GM21381 (cell line): ENCODE measurements around the gene ERBB4.

Experiments used
- ATAC-seq: cut with Tn5 transposase; IDR thresholded peaks from one replicate; pipeline ENCODE4 v1.9.1; 2021; ENCODE audit warnings: mild to moderate bottlenecking, moderate library complexity; ENCODE audit not compliant: unreplicated experiment

The ERBB4 gene

DNA sequence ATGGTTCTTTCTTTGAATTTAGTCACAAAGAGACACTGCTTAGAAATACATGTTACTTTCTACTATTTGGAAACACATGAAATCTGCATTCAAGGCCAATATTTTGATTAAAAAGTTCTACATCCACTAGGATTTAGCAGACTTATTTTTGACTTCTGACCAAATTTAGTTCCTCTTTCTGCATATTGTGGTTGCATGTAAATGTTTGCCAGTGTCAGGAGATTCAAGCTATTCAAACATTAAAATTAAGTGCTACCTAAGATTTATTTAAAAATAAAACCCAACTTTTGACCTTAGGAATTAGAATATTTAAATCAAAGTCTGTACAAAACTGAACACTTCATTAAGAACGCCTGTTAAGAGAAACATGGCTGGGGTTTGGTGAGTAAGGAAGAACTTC lies 1091.1 kb downstream of the ERBB4 start:
- ATAC-seq: no peak

GRCh38 chr2:211440107-211440506 lies 1098.5 kb downstream of the ERBB4 start:
- ATAC-seq: no peak

DNA sequence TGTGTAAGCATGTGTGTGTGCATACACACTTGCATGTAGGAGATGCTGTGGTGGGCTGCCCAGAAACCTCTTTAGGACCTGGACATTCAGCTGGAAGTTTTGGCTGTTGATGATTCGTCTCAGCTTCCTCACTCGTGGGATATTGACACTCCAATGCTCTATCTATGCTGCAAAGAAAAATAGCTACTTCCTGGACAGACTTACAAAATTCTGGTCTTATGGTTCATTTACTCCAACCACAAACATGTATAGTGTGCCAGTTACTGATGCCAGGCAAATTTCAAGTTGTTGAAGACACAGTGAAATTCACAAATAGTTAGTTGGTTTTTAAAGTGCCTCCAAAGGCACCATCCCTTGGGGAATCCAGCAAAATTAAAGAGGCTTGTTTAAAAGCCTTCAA lies 1099.6 kb downstream of the ERBB4 start:
- ATAC-seq: no peak

DNA sequence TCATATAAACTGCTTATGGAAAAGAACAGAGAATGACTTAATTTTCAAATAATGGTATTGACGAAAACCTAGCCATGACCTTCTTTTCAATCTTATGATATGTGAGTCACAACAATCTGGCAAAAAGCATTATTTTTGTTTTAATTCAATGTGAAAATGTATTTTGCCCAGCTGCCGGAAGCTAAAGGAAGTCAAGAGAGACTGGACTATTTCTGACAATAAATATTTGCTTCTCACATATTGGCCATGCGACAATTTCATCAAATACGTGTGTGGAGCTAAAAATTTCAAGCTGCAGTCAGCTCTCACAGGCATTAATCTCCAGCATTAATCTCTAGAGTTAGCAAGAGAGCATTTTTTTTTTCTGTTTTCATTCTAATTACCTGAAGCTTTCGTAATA lies 1101.2 kb downstream of the ERBB4 start:
- ATAC-seq: no peak

DNA sequence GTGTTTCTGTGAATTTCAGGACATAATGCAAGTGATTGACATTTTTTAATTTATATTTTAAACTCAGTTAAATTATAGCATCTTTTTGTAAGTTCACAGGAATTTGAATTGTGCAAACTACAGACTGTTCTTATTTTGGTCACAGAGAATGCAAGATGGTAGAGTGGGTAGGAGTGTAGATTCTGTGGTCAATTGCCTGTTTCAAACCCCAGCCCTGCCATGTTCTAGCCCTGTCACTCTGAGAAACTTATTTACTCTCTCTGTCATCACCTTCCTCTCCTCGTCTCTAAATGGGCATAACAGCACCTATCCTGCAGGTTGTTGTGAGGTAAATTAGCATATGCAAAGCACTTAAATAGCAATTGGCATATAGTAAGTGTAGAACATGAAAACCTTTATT lies 1102.4 kb downstream of the ERBB4 start:
- no peak for ATAC-seq

- ATAC-seq: no peak
These were observed 1103.3 kb downstream of the ERBB4 start for GRCh38 chr2:211435331-211435730.

DNA sequence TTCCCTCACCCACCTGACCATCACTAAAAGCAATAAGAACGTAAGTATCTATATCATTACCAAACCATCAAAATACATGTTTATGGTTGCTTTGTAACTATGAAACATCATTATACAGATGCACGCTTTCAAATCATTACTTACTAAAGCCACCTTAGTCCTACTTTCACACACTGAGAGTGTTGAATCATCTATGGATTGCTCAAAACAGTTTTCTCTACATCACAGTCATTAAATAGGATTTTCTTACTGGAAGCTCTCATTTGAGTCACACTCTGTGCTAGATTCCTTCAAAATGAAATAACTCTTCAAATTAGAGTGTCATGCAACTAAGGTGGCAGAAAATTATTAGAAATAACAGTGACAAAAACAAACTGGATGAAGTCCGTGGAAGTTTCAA lies 1103.8 kb downstream of the ERBB4 start:
- ATAC-seq: no peak

DNA sequence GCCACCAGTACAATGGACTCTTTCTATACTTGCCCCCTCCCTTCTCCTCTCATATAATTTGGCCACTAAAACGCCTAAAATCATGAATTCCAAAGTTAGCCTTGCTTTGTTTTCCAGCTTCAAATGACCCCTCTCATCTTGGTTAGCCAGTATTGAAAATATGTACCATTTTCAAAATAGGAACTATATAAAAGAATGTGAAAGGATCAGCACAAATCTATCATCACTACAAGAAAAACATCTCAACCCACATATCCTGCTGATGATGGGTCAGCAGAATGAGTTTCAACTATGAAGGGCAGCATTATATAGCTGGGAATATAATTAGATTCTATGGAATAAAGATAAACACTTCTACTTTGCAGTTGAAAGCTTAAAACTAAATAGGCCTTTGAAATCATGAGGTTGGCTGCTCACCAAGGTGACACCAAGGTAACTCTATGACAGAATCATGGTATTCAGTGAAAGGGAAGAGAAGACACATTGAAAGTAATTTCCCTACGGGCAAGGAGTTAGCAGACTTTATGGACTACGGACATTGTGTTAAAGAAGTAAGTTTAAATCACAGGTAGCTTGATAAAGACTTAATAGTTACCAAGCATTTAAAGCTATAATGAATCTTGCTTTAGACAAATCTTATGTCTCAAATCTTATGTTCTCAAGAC lies 1109.2 kb downstream of the ERBB4 start:
- no peak for ATAC-seq

DNA sequence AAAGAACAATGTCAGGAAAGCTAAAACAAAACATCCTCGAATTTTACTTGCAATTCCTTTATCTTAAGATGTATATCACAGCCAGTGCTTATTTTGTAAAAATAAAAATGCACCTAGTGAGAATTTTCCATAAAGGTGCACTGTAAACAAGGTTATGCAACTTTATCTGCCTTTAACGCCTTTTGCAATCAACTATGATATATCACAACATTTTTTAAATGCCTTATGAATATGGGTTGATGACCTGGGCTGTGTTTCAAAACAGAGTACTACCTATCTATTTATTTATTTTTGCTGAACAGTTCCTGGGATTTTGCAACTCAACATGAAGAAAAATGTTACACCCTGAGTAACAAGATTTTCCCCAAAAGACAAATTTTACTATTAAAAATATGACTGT lies 1112.4 kb downstream of the ERBB4 start:
- no peak for ATAC-seq

DNA sequence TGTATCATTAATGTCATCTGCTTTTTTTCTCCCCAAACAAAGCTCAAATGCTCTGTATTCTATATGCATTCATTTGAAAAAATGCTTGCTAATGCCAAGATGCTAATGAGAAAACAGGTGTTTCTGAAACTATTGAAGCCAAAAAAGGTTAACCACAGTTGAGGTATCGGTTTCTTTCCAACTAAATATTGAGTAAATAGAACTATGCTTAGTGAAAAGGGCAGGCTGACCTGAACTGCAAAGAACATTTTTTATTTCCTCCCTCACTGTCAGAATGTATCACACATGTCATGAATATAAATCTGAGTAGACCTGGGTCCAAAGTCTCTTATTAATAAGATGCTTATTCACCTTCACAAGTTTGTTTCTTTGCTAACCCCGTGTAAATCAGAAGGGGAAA lies 1115.6 kb downstream of the ERBB4 start:
- ATAC-seq: no peak

DNA sequence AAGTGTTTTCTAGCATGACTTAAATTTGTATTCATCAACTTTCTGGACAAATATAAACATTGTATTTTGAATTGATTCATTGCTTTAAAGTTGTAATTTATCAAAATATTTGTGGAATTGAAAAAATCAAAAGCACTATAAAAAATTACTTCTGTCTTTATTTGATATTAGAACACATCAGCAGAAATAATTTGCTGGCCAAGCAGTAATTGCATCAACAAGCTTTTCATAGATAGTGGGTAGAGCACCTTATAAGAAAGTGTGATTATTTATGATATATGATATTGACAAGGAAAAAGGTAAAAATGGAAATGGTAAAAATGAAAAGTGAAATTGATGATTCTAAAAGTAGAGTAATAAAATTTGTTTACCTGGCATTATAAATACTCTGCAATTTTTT lies 1121.1 kb downstream of the ERBB4 start:
- ATAC-seq: no peak

DNA sequence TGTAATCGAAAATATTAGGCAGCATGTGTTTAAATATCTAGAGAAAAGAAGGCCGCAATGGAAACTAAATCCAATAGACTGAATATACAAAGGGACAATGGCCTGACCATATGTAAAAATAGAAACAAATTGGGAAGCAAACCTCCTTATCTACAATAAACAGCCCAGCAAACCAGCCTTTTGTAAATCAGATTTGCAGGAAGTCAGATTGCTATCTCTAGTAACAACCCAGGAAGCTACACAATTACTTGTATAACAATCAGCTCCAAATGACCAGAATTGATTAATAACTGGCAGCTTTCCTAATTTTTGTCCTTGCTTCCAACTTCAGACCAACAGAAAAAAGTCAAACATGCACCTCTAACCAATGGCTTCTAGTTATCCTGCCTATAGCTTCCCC lies 1122.2 kb downstream of the ERBB4 start:
- ATAC-seq: no peak

DNA sequence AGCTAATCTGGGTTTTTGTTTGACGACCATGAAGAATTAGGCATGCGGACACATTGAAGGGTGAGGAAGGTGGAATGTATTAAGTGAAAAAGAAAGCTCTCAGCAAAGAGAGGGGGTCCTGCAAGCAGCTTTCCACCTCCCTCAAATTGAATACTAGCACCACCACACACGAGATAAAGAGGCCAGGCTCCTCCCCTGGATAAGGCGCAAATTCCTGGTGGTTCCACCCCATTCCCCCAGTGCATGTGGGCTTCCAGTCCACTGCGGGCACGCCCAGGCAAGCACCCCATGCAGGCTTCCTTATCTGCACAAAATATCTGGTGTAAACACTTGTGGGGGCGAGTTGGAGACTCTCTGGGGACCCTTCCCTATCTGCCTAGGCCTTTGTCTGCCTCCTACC lies 1124.9 kb downstream of the ERBB4 start:
- ATAC-seq: no peak

- no peak for ATAC-seq
These were observed 1130.1 kb downstream of the ERBB4 start for GRCh38 chr2:211408483-211408891.

DNA sequence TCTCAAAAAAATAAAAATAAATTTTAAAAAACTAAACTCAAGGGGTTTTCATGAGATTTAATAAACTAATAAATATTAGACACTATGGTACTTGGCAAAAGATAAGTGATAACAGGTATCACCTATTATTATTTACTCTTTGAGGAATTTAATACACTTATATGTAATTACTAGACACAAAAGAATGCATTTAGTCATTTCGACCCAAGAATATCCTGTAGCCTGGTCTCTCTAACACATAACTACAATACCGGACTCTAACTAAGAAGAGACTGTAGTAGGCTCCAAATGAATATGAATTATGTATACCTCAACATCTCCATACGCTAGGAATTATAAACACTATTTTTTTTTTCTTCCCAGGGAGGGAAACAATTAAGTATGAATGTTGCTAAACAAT lies 1131.5 kb downstream of the ERBB4 start:
- ATAC-seq: no peak

DNA sequence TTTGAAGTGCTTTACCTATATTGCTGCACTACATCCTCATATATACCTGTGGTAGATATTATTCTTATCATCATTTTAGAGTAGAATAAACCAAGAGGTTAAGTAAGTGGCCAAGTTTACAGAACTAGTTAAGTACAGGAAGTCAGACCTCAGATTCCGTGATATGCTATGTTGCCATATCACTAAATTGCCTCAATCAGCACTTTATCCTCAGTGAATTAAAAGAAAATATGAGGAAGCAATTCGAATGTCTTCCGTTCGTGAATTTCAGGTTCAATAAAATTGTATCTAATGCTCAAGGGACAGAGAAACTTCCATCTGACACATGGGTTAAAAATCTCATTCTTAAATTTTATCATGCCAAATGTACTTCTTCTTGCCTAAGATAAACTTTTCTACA lies 1133.6 kb downstream of the ERBB4 start:
- no peak for ATAC-seq

GRCh38 chr2:211404098-211404497 lies 1134.5 kb downstream of the ERBB4 start:
- no peak for ATAC-seq

GRCh38 chr2:211401328-211401727 lies 1137.3 kb downstream of the ERBB4 start:
- no peak for ATAC-seq

GRCh38 chr2:211397764-211398163 lies 1140.8 kb downstream of the ERBB4 start:
- no peak for ATAC-seq

DNA sequence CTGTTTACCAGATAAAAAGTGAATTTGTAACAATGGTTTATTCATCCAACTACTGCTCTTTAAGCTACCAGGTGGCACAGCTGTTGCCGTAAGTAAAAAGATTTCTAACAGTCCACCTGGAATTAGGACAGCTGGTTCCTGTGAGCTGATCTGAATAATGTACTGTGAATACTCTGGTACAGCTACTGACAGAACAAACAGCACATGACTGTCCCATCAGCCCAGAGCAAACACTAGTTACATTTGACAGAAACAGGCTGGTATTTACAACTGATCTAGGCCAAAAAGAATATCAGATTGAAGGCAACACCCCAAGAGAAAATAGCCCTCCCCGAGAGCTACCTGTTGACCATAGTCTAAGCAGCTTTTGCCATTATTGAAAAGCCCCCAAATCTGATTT lies 1141.8 kb downstream of the ERBB4 start:
- ATAC-seq: no peak

DNA sequence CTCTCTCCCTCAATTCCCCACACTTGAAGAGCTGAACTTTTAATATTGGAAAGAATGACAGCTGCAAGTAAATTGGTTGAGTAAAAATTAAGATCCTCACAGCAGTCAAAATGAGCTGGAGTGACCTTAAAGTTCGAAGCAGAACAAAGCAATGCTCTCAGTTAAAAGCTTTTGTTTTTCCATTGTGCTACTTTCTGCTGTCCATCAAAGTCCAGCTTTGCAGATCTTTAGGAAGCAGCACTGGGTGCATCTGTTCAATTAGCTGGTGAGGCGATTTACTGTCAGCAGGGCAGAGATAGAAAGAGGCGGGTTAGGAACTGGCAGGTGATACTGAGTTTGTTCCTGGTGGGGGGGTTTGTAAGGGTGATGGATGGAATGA lies 1147.4 kb downstream of the ERBB4 start:
- no peak for ATAC-seq

GRCh38 chr2:211390536-211391188 lies 1147.9 kb downstream of the ERBB4 start:
- ATAC-seq: no peak

DNA sequence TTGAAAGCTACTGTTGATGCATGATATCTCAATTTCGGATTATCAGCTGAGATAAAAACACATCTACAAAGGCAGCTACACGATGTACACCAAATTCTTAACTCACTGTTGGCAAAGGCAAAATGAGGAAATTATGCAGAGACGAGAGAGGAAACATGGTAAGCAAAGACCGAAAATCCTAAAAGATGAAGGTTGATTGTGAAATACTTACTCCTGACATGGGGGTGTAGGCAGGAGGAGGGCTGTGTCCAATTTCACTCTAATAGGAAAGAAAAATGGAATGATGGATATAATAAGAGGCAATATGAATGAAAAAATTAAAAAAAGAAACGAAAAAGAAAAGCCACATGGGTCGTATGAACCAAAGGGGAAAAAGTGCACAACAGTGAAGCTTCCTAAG lies 1150.9 kb downstream of the ERBB4 start:
- no peak for ATAC-seq
